ENCODE data around the gene CCDC174.

The CCDC174 gene

DNA sequence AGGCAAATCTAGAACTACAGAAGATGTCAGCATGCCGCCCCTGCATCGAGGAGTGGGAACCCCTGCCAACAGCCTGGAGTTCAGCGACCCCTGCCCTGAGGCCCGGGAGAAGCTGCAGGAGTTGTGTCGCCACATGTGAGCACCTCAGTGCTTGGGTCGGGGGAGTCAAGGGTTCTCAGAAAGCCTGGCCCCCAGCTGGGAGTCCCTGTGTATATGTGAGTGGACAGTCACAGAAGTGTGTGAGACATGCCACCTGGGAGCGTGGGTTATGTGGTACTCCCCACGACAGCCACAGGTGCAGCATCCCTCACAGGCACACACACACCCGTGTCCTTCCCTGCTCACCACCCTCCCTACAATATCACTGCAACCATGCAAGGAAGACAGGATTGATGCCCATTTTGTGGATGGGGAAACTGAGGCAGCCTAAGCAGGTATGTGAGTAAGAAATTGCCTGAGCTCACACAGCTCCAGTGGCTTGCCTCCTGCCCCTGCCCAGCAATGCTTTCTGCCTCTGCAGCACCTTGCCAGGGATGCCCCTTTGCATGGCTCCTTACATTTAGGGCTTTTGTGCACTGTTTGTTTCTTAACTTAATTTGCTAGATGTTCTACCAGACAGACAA lies 51.7 kb downstream of the CCDC174 start:
- no peak for DNase-seq (ENCODE audit: low spot score)

DNA sequence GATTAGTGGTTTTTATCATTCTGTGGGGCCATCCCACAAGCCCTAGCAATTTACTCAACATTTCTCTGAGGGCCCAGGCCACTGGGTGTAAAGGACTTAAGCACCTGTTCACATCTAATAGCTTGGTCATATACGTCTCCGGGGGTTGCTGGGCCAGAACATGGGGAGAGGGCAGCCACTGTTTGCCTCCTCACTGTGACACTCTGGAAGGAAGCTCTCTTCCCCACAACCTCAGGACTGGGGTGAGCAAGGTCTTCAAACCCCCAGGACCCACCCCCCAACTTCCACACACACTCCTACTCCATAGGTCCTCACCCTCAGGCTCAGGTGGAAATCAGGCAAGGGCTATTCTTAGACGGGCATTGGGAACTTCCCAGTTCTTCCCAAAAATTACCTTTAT lies 52.2 kb downstream of the CCDC174 start:
- DNase-seq (ENCODE audit: low spot score) = no peak

DNA sequence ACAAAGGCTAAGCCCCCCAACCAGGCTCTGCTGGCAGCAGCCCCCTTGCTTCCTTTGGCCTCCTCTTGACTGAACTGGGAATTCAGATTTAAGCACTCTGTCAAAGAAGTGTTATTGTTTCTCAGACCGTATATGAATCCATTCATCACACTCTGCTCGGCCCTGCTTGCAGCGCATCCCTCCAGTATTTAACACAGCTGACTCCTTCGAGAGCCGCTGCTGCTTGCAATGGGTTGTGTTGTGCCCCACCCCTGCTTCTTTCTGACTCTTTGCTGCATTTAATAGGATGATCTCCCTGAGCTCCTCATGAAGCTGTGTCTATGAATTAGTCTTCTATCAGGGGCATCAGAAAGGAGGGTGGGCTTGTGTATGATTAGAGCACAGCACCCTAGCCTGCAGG lies 54.5 kb downstream of the CCDC174 start:
- DNase-seq (ENCODE audit: low spot score) = no peak

DNA sequence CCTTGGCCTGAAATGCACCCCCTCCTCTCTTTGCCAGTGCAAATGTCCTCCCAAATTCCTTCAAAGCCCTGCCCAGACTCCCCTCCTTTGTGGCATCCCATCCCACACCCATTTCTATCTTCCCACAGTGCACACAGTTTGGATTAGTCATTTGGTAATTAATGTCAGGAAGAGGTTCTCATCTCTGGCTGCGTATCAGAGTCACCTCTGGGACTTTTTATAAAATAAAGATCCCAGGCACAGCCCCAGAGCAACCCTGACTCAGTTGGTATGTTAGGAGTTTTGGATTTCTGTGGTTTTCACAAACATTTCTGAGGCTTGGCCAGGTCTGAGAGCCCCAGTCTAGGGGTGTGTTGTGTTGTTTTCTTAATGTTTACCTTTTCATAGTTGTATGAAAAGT lies 65.0 kb downstream of the CCDC174 start:
- no peak for DNase-seq (ENCODE audit: low spot score)

DNA sequence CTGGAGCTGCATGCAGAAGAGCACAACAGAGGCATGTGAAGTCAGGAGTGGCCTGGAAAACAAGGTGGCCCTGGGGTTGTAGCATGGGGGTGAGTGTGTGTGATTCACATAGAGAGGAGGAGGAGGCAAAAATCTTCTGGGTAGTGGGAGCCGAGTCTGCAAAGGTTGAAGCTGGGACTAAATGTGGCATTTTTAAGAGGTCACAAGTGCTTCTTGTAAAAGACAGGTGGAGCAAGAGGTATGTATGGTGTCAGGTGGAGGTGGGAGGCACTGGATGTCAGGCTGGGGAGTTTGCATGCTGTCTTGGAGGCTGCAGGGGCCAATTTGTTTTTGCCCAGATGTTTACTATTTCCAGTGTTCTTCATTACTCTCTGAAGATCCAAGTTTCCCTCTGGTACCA lies 65.7 kb downstream of the CCDC174 start:
- no peak for DNase-seq (ENCODE audit: low spot score)

DNA sequence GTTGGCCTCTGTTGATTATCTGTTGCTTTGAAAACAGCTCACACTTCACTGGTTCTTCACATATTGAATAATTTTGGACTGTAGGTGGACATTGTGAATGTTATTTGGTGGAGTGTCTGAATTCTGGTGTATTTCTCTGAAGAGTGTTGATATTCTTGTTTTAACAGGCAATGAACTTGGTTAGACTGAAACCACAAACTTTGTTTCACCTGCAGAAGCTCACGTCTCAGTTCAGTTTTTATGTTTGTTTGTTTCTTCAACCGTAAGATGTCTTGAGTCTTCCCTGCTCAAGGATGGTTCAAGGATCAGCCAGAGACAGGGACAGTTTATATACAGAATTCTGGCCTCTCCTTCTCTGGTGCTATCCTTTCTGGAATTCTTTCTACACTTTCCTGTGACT lies 67.0 kb downstream of the CCDC174 start:
- DNase-seq (ENCODE audit: low spot score) = no peak

DNA sequence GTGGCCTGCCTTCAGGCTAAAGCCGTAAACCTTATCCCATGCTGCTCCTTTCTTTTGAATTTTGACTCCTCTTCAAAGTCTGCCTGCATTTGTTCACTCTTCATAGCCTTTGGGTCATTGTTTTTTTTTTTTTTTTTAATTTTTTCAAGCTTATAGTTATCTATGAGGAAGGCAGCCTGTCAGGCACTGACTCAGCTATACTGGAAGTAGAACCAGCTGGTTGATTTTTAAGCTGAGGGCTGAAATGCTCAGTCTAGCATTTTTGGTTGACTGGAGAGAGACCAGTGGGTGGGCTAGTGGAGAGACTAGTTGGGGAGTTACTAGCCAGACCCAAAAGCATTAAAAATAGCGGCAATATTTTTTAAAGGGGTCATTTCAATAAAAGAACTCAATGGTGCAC lies 67.4 kb downstream of the CCDC174 start:
- DNase-seq (ENCODE audit: low spot score) = no peak

DNA sequence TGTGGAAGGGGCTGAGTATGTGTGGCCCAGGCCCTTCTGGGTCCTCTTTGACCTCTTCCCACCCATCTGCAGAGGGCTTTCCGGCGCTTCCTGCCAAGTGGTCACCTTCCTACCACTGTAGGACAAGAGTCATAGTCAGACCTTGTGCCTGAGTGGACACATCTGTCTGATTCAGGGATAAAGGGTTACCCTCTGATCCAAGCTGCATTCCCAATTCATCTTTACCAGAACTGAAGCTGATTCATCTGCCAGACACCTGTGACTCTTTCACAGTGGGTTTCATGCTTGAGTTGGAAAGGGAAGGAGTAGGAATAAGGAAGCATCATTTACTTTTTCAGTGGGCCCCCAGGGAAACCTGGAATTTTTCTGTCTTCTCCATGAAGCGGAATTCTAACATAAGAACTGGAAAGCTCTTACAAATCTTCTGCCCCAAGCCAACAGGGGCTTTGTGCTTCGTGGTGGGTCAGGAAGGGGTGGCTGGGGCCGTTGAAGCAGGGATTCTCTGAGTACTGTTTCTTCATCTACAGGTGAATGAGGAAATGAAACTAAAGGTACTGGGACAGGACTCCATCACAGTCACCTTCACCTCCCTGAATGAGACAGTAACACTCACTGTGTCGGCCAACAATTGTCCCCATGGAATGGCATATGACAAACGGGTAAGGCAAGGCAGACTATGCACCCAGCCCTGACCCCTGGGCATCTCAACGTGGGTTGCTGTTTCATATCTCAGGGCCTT lies 69.7 kb downstream of the CCDC174 start:
- no peak for DNase-seq (ENCODE audit: low spot score)
